Mesendoderm (in vitro differentiated cells): ENCODE measurements around the gene TMEM178B.

Experiments
- DNase-seq: peaks from one replicate; pipeline ENCODE4 v3.0.0; 2013
- H2AK5ac ChIP-seq: 2 replicates; pipeline ENCODE4 v1.6.1; 2013; ENCODE audit warnings: low read length, inconsistent platforms
- H2BK120ac ChIP-seq: 2 replicates; pipeline ENCODE4 v1.6.1; 2013; ENCODE audit warnings: low read depth, mild to moderate bottlenecking, low read length, moderate library complexity, mixed read lengths
- H2BK15ac ChIP-seq: replicated peaks from 2 replicates; pipeline ENCODE4 v1.6.1; 2013; ENCODE audit warnings: low read depth, mild to moderate bottlenecking, moderate library complexity
- H2BK5ac ChIP-seq: 2 replicates; pipeline ENCODE4 v1.6.1; 2013; ENCODE audit warnings: low read length, inconsistent platforms
- H3K18ac ChIP-seq: 2 replicates; pipeline ENCODE4 v1.6.1; 2013; ENCODE audit warnings: mild to moderate bottlenecking, low read length, mixed read lengths
- H3K23ac ChIP-seq: one replicate; pipeline ENCODE4 v1.6.1; 2013; ENCODE audit warnings: low read length
- H3K27ac ChIP-seq: 2 replicates; pipeline ENCODE4 v1.5.1; 2013; ENCODE audit warnings: low read depth, mild to moderate bottlenecking, inconsistent platforms, low read length, moderate library complexity
- H3K27me3 ChIP-seq: 2 replicates; pipeline ENCODE4 v1.6.1; 2013; ENCODE audit warnings: low read length, control low read depth, mild to moderate bottlenecking, inconsistent platforms; ENCODE audit not compliant: insufficient read depth, poor library complexity
- H3K36me3 ChIP-seq: 2 replicates; pipeline ENCODE4 v1.6.1; 2013; ENCODE audit warnings: low read length, inconsistent platforms; ENCODE audit not compliant: control insufficient read depth, insufficient read depth
- H3K4ac ChIP-seq: one replicate; pipeline ENCODE4 v1.6.1; 2013; ENCODE audit warnings: low read depth, mild to moderate bottlenecking, low read length, moderate library complexity
- H3K4me1 ChIP-seq: 2 replicates; pipeline ENCODE4 v1.6.1; 2013; ENCODE audit warnings: low read depth, low read length, inconsistent platforms; ENCODE audit not compliant: control insufficient read depth
- H3K4me2 ChIP-seq: 2 replicates; pipeline ENCODE4 v1.6.1; 2013; ENCODE audit warnings: low read length
- H3K4me3 ChIP-seq: 2 replicates; pipeline ENCODE4 v1.5.1; 2013; ENCODE audit warnings: mild to moderate bottlenecking, low read length
- H3K56ac ChIP-seq: one replicate; pipeline ENCODE4 v1.6.1; 2013; ENCODE audit warnings: low read length
- H3K79me1 ChIP-seq: 2 replicates; pipeline ENCODE4 v1.6.1; 2013; ENCODE audit warnings: low read length, inconsistent platforms
- H3K79me2 ChIP-seq: 2 replicates; pipeline ENCODE4 v1.6.1; 2013; ENCODE audit warnings: mild to moderate bottlenecking, low read length; ENCODE audit not compliant: control insufficient read depth, insufficient read depth
- H3K9ac ChIP-seq: 2 replicates; pipeline ENCODE4 v1.6.1; 2013; ENCODE audit warnings: low read length, inconsistent platforms
- H4K5ac ChIP-seq: one replicate; pipeline ENCODE4 v1.6.1; 2013; ENCODE audit warnings: low read length
- H4K8ac ChIP-seq: one replicate; pipeline ENCODE4 v1.6.1; 2013; ENCODE audit warnings: low read depth, mild to moderate bottlenecking, control low read depth, low read length, moderate library complexity
- WGBS: extraction: QIAGEN DNeasy Blood & Tissue Kit; methylation state at CpG from one replicate; pipeline ENCODE4 v1.1.7; 2013; ENCODE audit warnings: low lambda C conversion rate, missing lambda C conversion rate; ENCODE audit not compliant: insufficient coverage; ENCODE audit errors: extremely low coverage; 5-methylcytosine and 5-hydroxymethylcytosine counted together

The TMEM178B gene

GRCh38 chr7:141290973-141291372, 217.1 kb downstream of the TMEM178B start:
- Histone ChIP-seq H3K4me3 (no peak overlapping the region), H3K4ac (no peak overlapping the region), H3K18ac (no peak overlapping the region), H3K27ac (no peak overlapping the region), H3K79me2 (no peaks in the 10 kb centered on the region), H3K9ac (no peak overlapping the region), H2BK5ac (no peak overlapping the region), H3K27me3 (no peaks in the 10 kb centered on the region), H2BK15ac (no peak overlapping the region), H3K79me1 (no peaks in the 10 kb centered on the region), H4K5ac (no peak overlapping the region), H3K23ac (no peak overlapping the region), H3K56ac (no peak overlapping the region), H2BK120ac (no peak overlapping the region), H3K36me3 (no peaks in the 10 kb centered on the region), H2AK5ac (no peak overlapping the region), H3K4me2 (no peak overlapping the region), H4K8ac (no peak overlapping the region), H3K4me1 (no peaks in the 10 kb centered on the region)
- DNase-seq: no peak
- WGBS: no CpG with 5 or more reads among the region's 7 CpGs

- WGBS: no CpG with 5 or more reads among the region's 2 CpGs
- Histone ChIP-seq H3K23ac (no peak overlapping the region), H3K27me3 (no peaks in the 10 kb centered on the region), H3K27ac (no peak overlapping the region), H3K4me1 (no peaks in the 10 kb centered on the region), H2AK5ac (no peak overlapping the region), H3K4me3 (no peak overlapping the region), H3K18ac (no peak overlapping the region), H3K56ac (no peak overlapping the region), H4K5ac (no peak overlapping the region), H4K8ac (no peak overlapping the region), H2BK5ac (no peak overlapping the region), H3K79me2 (no peaks in the 10 kb centered on the region), H3K4ac (no peak overlapping the region), H2BK15ac (no peak overlapping the region), H3K4me2 (no peak overlapping the region), H3K9ac (no peak overlapping the region), H3K36me3 (no peaks in the 10 kb centered on the region), H3K79me1 (no peaks in the 10 kb centered on the region), H2BK120ac (no peak overlapping the region)
- no peak for DNase-seq
These were observed 217.7 kb downstream of the TMEM178B start for GRCh38 chr7:141291541-141291940.

GRCh38 chr7:141294143-141294829, 220.4 kb downstream of the TMEM178B start:
- Histone ChIP-seq H3K4me1 (no peaks in the 10 kb centered on the region), H3K79me2 (no peaks in the 10 kb centered on the region), H2BK5ac (no peak overlapping the region), H3K36me3 (no peaks in the 10 kb centered on the region), H3K27ac (no peak overlapping the region), H3K56ac (no peak overlapping the region), H2BK120ac (no peak overlapping the region), H3K4me3 (no peak overlapping the region), H2AK5ac (no peak overlapping the region), H3K4ac (no peak overlapping the region), H2BK15ac (no peak overlapping the region), H3K27me3 (no peaks in the 10 kb centered on the region), H4K8ac (no peak overlapping the region), H3K4me2 (no peak overlapping the region), H3K79me1 (no peaks in the 10 kb centered on the region), H3K9ac (no peak overlapping the region), H3K18ac (no peak overlapping the region), H4K5ac (no peak overlapping the region), H3K23ac (no peak overlapping the region)
- WGBS: no CpG with 5 or more reads among the region's 2 CpGs
- no peak for DNase-seq

GRCh38 chr7:141295367-141295895, 221.6 kb downstream of the TMEM178B start:
- no peaks in the 10 kb centered on the region for H3K4me1 ChIP-seq
- H2BK120ac ChIP-seq: no peak overlapping the region
- no peaks in the 10 kb centered on the region for H3K27me3 ChIP-seq
- H3K23ac ChIP-seq: no peak overlapping the region
- no peak overlapping the region for H3K9ac ChIP-seq
- H3K36me3 ChIP-seq: no peaks in the 10 kb centered on the region
- H3K79me2 ChIP-seq: no peaks in the 10 kb centered on the region
- H3K4me2 ChIP-seq: no peak overlapping the region
- no peak overlapping the region for H3K27ac ChIP-seq
- no peak overlapping the region for H2BK5ac ChIP-seq
- no CpG with 5 or more reads among the region's 2 CpGs for WGBS
- H4K5ac ChIP-seq: no peak overlapping the region
- no peak overlapping the region for H4K8ac ChIP-seq
- no peak for DNase-seq
- H3K56ac ChIP-seq: no peak overlapping the region
- no peak overlapping the region for H2BK15ac ChIP-seq
- no peak overlapping the region for H3K18ac ChIP-seq
- H3K79me1 ChIP-seq: no peaks in the 10 kb centered on the region
- no peak overlapping the region for H3K4me3 ChIP-seq
- no peak overlapping the region for H3K4ac ChIP-seq
- H2AK5ac ChIP-seq: no peak overlapping the region

- no peaks in the 10 kb centered on the region for H3K79me1 ChIP-seq
- no peak overlapping the region for H4K8ac ChIP-seq
- H3K9ac ChIP-seq: no peak overlapping the region
- no peak overlapping the region for H2BK120ac ChIP-seq
- H4K5ac ChIP-seq: no peak overlapping the region
- H2BK15ac ChIP-seq: no peak overlapping the region
- H3K27me3 ChIP-seq: no peaks in the 10 kb centered on the region
- H3K23ac ChIP-seq: no peak overlapping the region
- no peak overlapping the region for H2BK5ac ChIP-seq
- H3K18ac ChIP-seq: no peak overlapping the region
- no peak overlapping the region for H3K27ac ChIP-seq
- H3K36me3 ChIP-seq: no peaks in the 10 kb centered on the region
- no peak overlapping the region for H3K4ac ChIP-seq
- H2AK5ac ChIP-seq: no peak overlapping the region
- H3K4me1 ChIP-seq: no peaks in the 10 kb centered on the region
- H3K79me2 ChIP-seq: no peaks in the 10 kb centered on the region
- no peak overlapping the region for H3K4me2 ChIP-seq
- H3K56ac ChIP-seq: no peak overlapping the region
- no peak overlapping the region for H3K4me3 ChIP-seq
- WGBS: no CpG with 5 or more reads among the region's 2 CpGs
- DNase-seq: no peak
These were observed 227.0 kb downstream of the TMEM178B start for GRCh38 chr7:141300816-141301215.

- Histone ChIP-seq H3K56ac (no peak overlapping the region), H4K8ac (no peak overlapping the region), H3K4me1 (no peaks in the 10 kb centered on the region), H2BK15ac (no peak overlapping the region), H3K27ac (no peak overlapping the region), H2BK120ac (no peak overlapping the region), H3K4ac (no peak overlapping the region), H2AK5ac (no peak overlapping the region), H3K18ac (no peak overlapping the region), H3K4me2 (no peak overlapping the region), H3K36me3 (no peaks in the 10 kb centered on the region), H3K4me3 (no peak overlapping the region), H3K79me1 (no peaks in the 10 kb centered on the region), H3K23ac (no peak overlapping the region), H4K5ac (no peak overlapping the region), H2BK5ac (no peak overlapping the region), H3K9ac (no peak overlapping the region), H3K79me2 (no peaks in the 10 kb centered on the region), H3K27me3 (no peaks in the 10 kb centered on the region)
- no peak for DNase-seq
- no CpG with 5 or more reads among the region's 8 CpGs for WGBS
These were observed 227.7 kb downstream of the TMEM178B start for GRCh38 chr7:141301544-141301943.
